Epidermal melanocyte (primary cell): Measurements from ENCODE around the gene CHST4.
A peak's percentile ranks its signal among the peaks of the same experiment; 100 is the strongest.
"Not testable (repeated sequence)": the region's sequence is repeated elsewhere in the genome, so short reads cannot be mapped to it uniquely, and the experiment has no call there.

Experiments
- DNase-seq: peaks from one replicate; pipeline ENCODE4 v3.0.0; 2011; ENCODE audit warnings: low spot score; ENCODE audit not compliant: insufficient read length

CHST4 gene

GRCh38 chr16:71526111-71526631 is at the start of gene CHST4:
CHST4 (plus strand) TSS chr16:71526426; CDS start chr16:71536678, 10,252 bp downstream.
- DNase-seq = no peak

DNA sequence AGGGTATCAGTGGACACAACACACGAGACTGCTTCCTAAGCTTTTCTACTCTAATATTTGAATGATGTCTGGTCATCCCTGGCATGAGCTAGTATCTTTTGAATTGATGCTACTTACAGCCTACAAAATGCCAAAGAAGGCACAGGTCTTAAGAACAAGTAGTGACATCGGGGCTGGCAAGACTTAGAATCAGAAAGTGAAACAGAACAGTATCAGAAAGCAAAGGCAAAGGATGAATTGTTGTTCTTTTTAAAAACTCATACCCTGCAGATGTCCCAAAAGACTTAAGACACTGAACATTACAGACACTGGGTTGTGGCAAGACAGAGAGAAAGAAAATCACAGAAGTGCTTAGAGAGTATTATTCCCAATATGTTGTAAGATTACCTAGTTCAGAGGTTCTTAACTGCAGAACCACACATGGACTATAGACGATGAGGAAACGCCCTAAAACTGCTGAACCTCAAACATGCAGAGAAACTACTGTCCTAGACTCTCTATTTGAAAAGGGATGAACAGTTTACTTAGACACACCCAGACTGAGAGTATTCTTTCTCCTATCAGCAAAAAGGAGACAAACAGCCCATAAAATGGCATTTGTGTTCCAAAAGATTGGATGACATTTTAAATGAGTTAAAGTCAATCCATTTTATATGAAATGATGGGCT is 49.6 kb upstream of the CHST4 start:
- no peak for DNase-seq

- no peak for DNase-seq
Measured at GRCh38 chr16:71479420-71479819, 46.8 kb upstream of the CHST4 start.

DNA sequence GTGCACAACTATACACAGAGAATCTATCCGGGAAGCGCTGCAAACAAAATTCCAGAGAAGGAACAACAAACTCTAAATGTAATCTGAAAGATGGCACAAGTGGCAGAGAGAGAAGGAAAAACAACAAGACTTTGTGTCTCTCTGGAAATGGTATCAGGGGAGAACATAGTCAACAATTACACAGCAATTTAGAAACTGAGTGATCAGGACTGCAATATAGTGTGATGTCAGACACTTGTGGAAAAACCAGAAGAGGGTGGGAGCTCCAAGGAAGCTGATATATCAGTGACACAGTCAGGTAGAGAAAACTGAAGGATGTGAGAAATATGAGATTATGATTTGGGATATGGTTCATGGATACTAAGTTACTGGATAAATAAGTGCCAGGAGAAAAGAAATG is 45.3 kb upstream of the CHST4 start:
- DNase-seq = no peak

DNA sequence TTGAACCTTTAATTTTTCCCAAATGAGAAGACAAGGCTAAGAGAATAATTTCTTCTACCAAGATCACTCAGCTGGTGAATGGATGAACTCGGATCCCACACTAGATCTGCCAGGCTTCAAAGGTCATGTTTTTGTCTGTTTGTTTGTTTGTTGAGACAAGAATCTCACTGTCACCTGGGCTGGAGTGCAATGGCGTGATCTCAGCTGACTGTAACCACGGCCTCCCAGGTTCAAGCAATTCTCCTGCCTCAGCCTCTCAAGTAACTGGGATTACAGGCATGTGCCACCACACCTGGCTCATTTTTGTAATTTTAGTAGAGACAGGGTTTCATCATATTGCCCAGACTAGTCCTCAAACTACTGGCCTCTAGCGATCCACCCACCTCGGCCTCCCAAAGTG is 43.7 kb upstream of the CHST4 start:
- no peak for DNase-seq

DNA sequence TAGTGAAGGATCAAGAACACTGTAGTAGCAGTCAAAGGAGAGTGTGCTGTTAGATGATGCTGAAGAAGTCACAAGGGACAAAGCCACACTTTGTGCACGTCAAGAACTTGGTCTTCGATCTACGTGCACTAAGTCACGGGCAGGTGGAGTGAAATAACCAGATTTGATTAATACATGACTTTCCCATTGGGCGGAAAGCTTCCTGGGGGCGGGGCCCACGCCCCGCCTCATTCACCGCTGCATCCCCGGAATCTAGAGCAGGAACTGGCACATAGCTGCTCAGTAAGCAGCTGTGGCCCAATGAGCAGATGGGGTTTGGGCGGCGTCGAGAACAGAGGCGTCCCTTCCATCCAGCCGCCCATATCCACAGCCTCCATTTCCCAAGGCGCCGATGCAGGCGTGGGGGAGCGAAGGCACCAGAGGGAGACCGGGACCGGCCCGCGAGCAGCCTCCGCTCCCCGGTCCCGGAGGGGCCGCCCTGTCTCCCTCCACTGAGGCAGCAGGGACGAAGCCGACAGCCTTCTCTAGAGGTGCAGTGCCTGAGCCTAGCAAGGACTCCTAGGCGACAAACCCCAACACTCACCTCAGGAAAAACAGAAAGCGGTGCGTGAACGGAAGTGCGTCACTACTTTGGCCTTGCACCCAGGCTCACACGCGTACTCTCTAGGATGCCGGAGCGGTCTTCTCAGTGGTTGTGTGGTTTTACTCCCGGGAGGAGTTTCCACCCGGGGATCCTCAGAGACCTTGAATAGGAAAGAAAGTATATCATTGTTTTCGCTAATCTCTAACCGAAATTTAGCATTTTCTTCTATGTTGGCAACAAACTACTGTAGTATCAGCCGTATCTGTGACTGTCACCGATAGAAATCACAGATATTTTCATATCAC is 42.0 kb upstream of the CHST4 start:
- peak; percentile 77 for DNase-seq

DNA sequence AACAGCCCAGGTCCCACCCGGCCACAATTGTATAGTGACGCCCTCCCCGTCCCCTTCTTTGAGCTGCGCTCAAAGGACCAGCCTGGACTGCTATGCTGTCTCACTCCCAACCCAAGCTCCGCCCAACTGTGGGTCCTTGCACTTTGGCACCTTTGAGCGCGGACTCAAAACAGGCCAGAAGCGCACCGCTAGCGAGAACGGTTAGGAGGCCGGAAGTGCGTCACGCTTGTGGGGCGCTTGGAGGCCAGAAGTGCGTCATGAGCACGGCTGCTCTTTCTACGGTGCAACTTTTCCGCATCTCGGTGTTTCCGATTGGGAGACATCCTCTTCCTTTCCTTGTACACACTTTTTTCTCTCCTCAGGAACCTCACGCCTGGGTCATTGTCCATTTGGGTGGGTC is 37.1 kb upstream of the CHST4 start, which contains the start of gene ZNF19:
ZNF19 (minus strand) TSS at position 203 of the 400 bp plus-strand sequence. CDS start 7,210 bp downstream, outside the sequence.
- no peak for DNase-seq

- no peak for DNase-seq
Measured at GRCh38 chr16:71490361-71490760, 35.9 kb upstream of the CHST4 start.

DNA sequence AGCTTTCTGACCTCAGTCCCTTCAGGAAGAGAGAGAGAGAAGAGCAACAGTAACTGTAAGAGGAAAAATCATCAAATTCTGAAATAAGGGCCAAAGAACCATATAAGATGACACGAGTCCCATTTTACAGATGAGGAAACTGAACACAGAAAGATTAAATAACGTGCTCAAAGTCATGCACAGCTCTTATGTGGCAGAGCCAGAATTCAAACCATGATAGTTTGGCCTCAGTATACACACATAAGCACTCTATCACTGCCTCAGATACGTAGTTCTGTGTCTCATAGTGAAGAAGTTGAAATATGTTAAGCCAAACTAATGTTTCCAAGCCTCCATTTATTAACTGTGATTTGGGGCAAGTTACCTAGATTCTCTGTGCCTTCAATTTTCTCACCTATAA is 35.2 kb upstream of the CHST4 start:
- DNase-seq = no peak

DNA sequence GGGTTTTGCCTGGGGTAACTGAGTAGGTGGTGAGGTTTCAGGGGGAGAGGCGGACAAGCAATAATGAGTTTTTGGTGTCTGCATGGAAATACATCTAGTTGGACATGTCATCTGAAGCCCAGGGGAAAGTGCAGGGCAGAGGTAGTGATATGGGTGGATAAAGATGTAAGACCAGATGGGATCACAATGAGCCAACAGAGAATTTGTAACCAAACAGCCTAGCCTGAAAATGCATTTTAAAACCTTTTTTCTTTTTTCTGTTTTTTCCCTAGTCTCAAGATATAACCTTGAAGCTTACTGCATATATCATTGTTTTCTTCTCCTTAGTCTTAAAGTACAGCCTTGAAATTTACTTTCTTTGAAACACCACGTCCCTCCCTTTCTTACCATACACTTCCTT is 33.4 kb upstream of the CHST4 start:
- DNase-seq = no peak

DNA sequence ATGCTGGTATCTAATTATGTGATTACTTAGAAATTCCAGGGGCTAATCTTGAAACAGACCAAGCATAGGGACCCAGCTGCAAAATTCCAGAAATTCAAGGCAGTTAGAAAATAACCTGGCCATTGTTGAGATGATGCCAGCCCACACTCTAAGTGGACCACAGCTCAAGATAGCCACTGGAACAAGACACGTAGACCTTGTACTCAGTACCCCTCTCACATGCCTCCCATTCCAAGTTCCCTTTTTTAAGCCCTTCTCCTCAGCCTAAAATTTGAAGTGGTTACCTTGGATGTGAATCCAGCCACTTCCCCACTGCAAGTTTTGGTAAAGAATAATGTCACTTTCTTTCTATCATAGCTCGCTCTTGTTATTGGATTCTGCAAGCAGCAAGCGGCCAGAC is 33.0 kb upstream of the CHST4 start:
- DNase-seq = no peak

GRCh38 chr16:71498031-71498430 is 28.2 kb upstream of the CHST4 start:
- DNase-seq = no peak

DNA sequence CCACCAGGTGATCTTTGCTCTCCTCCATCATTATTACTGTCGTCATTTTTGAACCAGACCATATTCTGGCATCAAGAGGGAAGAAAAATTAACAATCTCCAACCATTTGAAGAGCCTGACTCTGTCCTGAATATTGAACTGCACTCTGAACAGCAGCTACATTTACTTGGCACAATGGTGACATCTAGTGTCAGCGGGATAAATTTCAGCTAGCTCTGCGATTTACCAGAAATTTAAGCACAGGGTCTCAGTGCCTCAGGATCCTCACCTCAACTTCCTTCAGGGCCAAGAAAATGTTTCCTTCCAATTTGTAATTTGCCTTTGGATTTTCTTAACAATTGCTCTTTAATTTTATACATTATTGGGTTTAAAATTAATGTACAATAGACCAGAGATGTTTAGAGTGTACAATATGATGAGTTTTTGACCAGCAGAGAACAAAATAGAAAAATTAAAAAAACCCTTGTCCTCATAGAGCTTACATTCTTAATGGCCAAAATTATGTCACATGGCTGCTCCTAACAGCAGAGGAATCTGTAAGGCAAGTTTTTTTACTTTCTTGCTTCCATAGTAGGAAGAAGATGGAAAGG is 26.4 kb upstream of the CHST4 start:
- DNase-seq = peak; percentile 69

GRCh38 chr16:71500964-71501363 is 25.3 kb upstream of the CHST4 start:
- DNase-seq = no peak

DNA sequence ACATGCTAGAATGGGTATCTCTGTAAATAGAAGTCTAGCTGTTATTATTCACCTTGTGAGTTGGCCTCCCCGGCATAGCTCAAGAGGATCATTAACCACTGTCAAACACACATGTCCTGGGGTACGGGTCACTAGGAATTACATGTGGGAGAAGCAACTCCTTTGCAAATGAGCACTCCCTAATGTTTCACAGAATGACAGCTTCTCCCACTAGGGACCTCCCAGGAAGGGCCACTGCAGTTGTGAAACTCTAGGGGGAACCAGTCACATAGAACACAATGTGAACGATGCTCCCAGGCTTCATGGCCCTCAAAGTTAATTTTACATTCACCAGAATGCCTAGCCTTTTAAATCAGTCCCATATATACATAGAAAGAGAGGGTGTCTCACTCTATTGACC is 24.7 kb upstream of the CHST4 start:
- no peak for DNase-seq

- DNase-seq = not testable (repeated sequence)
Measured at GRCh38 chr16:71504051-71504450, 22.2 kb upstream of the CHST4 start.

GRCh38 chr16:71504901-71505300 is 21.3 kb upstream of the CHST4 start:
- DNase-seq = no peak

DNA sequence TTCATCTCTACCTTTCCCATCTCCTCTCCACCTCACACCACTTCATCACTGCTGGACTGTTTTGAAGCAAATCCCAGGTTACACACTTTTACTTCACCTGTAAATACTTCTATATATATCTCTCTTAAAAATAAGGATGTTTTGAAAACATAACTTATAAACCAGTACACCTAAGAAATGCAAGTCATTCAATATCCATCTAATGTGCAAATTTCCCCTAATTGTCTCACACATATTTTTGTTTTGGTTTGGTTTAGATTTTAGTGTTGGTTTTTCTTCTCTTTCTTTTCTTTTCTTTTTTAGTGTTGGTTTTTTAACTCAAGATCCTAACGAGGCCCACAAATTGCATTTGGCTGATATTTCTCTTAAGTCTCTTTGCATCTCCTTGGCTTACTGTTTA is 19.2 kb upstream of the CHST4 start:
- no peak for DNase-seq

DNA sequence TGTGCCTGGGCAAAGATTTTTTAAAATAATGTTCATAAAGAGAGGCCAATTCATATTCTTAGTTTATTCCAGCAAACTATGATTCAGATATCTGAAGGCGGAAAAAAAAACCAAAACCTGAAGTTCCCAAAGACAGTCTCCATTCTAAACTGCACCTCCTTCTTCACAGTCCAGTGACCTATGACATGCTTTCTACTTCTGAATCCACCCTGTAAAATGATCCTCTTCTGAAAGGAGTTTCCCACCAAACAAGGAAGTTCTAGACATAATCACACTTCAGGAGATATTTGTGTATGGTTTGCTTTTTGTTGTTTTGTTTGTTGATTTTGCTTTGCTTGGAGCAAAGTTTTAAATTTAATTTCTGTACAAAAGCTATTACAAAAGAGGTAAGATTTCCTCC is 12.9 kb upstream of the CHST4 start:
- no peak for DNase-seq

- DNase-seq = no peak
Measured at GRCh38 chr16:71514476-71514875, 11.8 kb upstream of the CHST4 start.

GRCh38 chr16:71515026-71515425 is 11.2 kb upstream of the CHST4 start:
- no peak for DNase-seq

DNA sequence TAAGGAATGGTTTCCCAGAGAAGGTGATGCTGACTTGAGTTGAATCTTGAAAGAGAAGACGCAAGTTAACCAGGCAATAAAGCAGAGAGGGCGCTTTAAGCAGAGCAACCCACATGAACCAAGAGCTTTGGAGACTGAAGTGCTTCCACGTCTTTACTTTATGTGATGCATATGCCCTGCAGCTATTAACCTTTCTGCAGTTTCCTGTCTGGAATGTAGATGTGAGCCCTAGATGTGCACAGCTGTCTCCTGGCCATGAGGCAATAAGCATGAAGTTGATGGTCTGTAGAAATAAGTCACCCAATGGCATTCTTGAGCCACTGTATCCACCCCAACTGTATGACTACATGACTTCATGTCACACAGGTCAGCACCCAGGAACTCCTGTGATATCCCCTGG is 5.7 kb upstream of the CHST4 start:
- DNase-seq = no peak
